Femur (tissue), 1 donor: ENCODE results near the gene ERCC1.
A peak's percentile ranks its signal among the peaks of the same experiment; 100 is the strongest.

Experiments
- DNase-seq: peaks from one replicate; pipeline ENCODE4 v3.0.0-alpha.2; 2017

ERCC1 gene

GRCh38 chr19:45404557-45405434, 18.9 kb downstream of the ERCC1 start, which contains the start of gene PPP1R13L:
Gene PPP1R13L, minus strand, starts transcription at chr19:45405069. Its CDS starts 6,751 bp downstream, at chr19:45398318.
- DNase-seq = peak; percentile 66

- DNase-seq = peak; percentile 36
These were observed 19.7 kb downstream of the ERCC1 start for GRCh38 chr19:45403781-45404556.

- DNase-seq = no peak
These were observed 20.4 kb downstream of the ERCC1 start for GRCh38 chr19:45403272-45403671.

- peak; percentile 56 for DNase-seq
These were observed 21.2 kb downstream of the ERCC1 start for GRCh38 chr19:45402298-45403061.

- DNase-seq = no peak
These were observed 21.9 kb downstream of the ERCC1 start for GRCh38 chr19:45401815-45402214.

- no peak for DNase-seq
These were observed 23.5 kb downstream of the ERCC1 start for GRCh38 chr19:45400192-45400591.

- no peak for DNase-seq
These were observed 27.7 kb downstream of the ERCC1 start for GRCh38 chr19:45395821-45396617.

GRCh38 chr19:45391871-45392665, 31.6 kb downstream of the ERCC1 start:
- DNase-seq = no peak

GRCh38 chr19:45391346-45391745, 32.4 kb downstream of the ERCC1 start:
- DNase-seq = no peak

GRCh38 chr19:45385392-45386221, 38.1 kb downstream of the ERCC1 start:
- no peak for DNase-seq

- no peak for DNase-seq
These were observed 41.3 kb downstream of the ERCC1 start for GRCh38 chr19:45382426-45382825.

GRCh38 chr19:45380107-45380506, 43.6 kb downstream of the ERCC1 start:
- no peak for DNase-seq

GRCh38 chr19:45376045-45376724, 47.5 kb downstream of the ERCC1 start:
- peak; percentile 62 for DNase-seq

GRCh38 chr19:45370410-45371204, 53.1 kb downstream of the ERCC1 start, which contains the start of gene ERCC2:
Gene ERCC2, minus strand, starts transcription at chr19:45370573. Its CDS starts 33 bp downstream, at chr19:45370540.
- DNase-seq = peak; percentile 100

- DNase-seq = no peak
These were observed 54.9 kb downstream of the ERCC1 start for GRCh38 chr19:45368737-45369340.

- DNase-seq = no peak
These were observed 55.6 kb downstream of the ERCC1 start for GRCh38 chr19:45368127-45368526.

GRCh38 chr19:45364696-45365095, 59.0 kb downstream of the ERCC1 start:
- DNase-seq = no peak

- no peak for DNase-seq
These were observed 59.8 kb downstream of the ERCC1 start for GRCh38 chr19:45363861-45364459.
